K562 (cell line): ENCODE data around the gene TMEM106B. TPM values are rescaled to one million over a fixed set of nuclear protein-coding genes. Genes with fewer than 3 reads are reported as not detected.
A peak's percentile ranks its signal among the peaks of the same experiment; 100 is the strongest.
"Not testable (repeated sequence)": the region's sequence is repeated elsewhere in the genome, so short reads cannot be mapped to it uniquely, and the experiment has no call there.

ENCODE experiments used
- ATAC-seq: fragments of 200-7000 bp; cut with Tn5 transposase; 3 replicates; pipeline ENCODE4 v1.9.1; 2020; ENCODE audit warnings: moderate library complexity
- BruUV-seq: library from RNA; stranded (reverse); fragments of 400-500 nt; replicated peaks from 2 replicates; lab custom pipeline; 2021; lab: Mats Ljungman, UMichigan
- CTCF ChIA-PET: fragments of 300-600 bp; formaldehyde crosslinking; extraction: SDS; loops from one replicate; lab custom pipeline; 2021; ENCODE audit warnings: low intra/inter-chr PET ratio; lab: Yijun Ruan, JAX
- POLR2A ChIA-PET: fragments of 300-600, 350-650 bp; sonication (Branson Sonifier 250); formaldehyde crosslinking; extraction: SDS; loops from one replicate; lab custom pipeline; 2021; ENCODE audit warnings: antibody characterized with exemption, inconsistent platforms; lab: Yijun Ruan, JAX
- DNase-seq, 4 experiments: peaks; one replicate each; pipeline versions ENCODE4 v3.0.0 to v3.0.0-alpha.2; 2011 to 2018; ENCODE audit warnings: low spot score in 3 of 4, mixed read lengths in 3 of 4; ENCODE audit errors: extremely low read depth in 1 of 4
- FAIRE-seq: peaks from 2 replicates; lab custom pipeline; 2011; peaks lifted over from hg19 to GRCh38; lab: Jason Lieb, UNC
- H2AFZ ChIP-seq: 2 replicates; pipeline ENCODE4 v1.6.0; 2011; ENCODE audit warnings: low read depth, low read length, control low read depth, inconsistent platforms
- H3K27ac ChIP-seq: fragments of 200-600 bp; 3 replicates; pipeline ENCODE4 v1.8.0; 2011; ENCODE audit warnings: low read depth, mild to moderate bottlenecking, control low read depth, inconsistent platforms, low read length, moderate library complexity, mixed read lengths; ENCODE audit errors: extremely low read depth
- H3K27me3 ChIP-seq, 2 experiments: fragments of 300-600 bp in 1 of 2; 2 replicates in 1 of 2; 3 replicates in 1 of 2; pipeline versions ENCODE4 v1.6.0 to v1.8.0; 2011; ENCODE audit warnings: inconsistent platforms in 2 of 2, low read length in 2 of 2, mild to moderate bottlenecking in 1 of 2, mixed read lengths in 1 of 2, moderate library complexity in 1 of 2; ENCODE audit not compliant: control insufficient read depth in 2 of 2, insufficient read depth in 2 of 2
- H3K36me3 ChIP-seq: fragments of 300-600 bp; 3 replicates; pipeline ENCODE4 v1.8.0; 2011; ENCODE audit warnings: mild to moderate bottlenecking, low read length, inconsistent platforms; ENCODE audit not compliant: control insufficient read depth, insufficient read depth
- H3K4me1 ChIP-seq, 2 experiments: fragments of 200-600 bp in 1 of 2; replicated peaks in 1 of 2; 2 replicates in 1 of 2; 3 replicates in 1 of 2; pipeline versions ENCODE4 v1.5.1 to v1.8.0; 2011; ENCODE audit warnings: inconsistent platforms in 2 of 2, low read length in 2 of 2, mild to moderate bottlenecking in 1 of 2, mixed read lengths in 1 of 2, moderate library complexity in 1 of 2; ENCODE audit not compliant: control insufficient read depth in 2 of 2, insufficient read depth in 2 of 2
- H3K4me2 ChIP-seq: 2 replicates; pipeline ENCODE4 v1.6.1; 2011; ENCODE audit warnings: low read length, control low read depth, inconsistent platforms, mixed read lengths; ENCODE audit not compliant: insufficient read depth
- H3K4me3 ChIP-seq: fragments of 200-600 bp; sonication (generic), shearing (Covaris generic); 2 replicates; pipeline ENCODE4 v1.5.1; 2016; ENCODE audit warnings: control low read depth, inconsistent platforms
- H3K79me2 ChIP-seq: fragments of 200-600 bp; 3 replicates; pipeline ENCODE4 v1.8.0; 2011; ENCODE audit warnings: low read length, inconsistent platforms; ENCODE audit not compliant: control insufficient read depth, insufficient read depth
- H3K9ac ChIP-seq, 2 experiments: 2 replicates each; pipeline versions ENCODE4 v1.6.0 to v1.6.1; 2011; ENCODE audit warnings: low read depth in 2 of 2, low read length in 2 of 2, control low read depth in 1 of 2, inconsistent platforms in 1 of 2, mild to moderate bottlenecking in 1 of 2, mixed read lengths in 1 of 2; ENCODE audit not compliant: insufficient read depth in 1 of 2
- H3K9me1 ChIP-seq: one replicate; pipeline ENCODE4 v1.6.0; 2011; ENCODE audit warnings: inconsistent platforms, mild to moderate bottlenecking, low read length, moderate library complexity; ENCODE audit not compliant: control insufficient read depth, insufficient read depth
- H3K9me3 ChIP-seq: replicated peaks from 2 replicates; pipeline ENCODE4 v1.5.1; 2011; ENCODE audit warnings: low read depth, low read length, inconsistent platforms; ENCODE audit not compliant: control insufficient read depth, insufficient read depth
- H4K20me1 ChIP-seq: replicated peaks from 2 replicates; pipeline ENCODE4 v1.6.1; 2011; ENCODE audit warnings: low read length, inconsistent platforms, mixed read lengths; ENCODE audit not compliant: control insufficient read depth, insufficient read depth
- EHMT2 ChIP-seq: fragments of 450-650 bp; IDR thresholded peaks from 2 replicates; pipeline ENCODE4 v1.6.1; 2018; ENCODE audit warnings: antibody characterized with exemption
- MAFG ChIP-seq: fragments of 450-650 bp; conservative IDR thresholded peaks from 2 replicates; pipeline ENCODE4 v1.6.1; 2016; ENCODE audit warnings: missing genetic modification characterization, missing compliant biosample characterization
- MEIS2 ChIP-seq: fragments of 450-650 bp; IDR thresholded peaks from 2 replicates; pipeline ENCODE4 v1.6.1; 2014; ENCODE audit warnings: mild to moderate bottlenecking; ENCODE audit not compliant: partially characterized antibody
- RFX1 ChIP-seq: fragments of 450-650 bp; IDR thresholded peaks from 2 replicates; pipeline ENCODE4 v1.6.1; 2016; ENCODE audit warnings: mild to moderate bottlenecking, moderate library complexity
- THRB ChIP-seq: fragments of 450-650 bp; formaldehyde crosslinking; conservative IDR thresholded peaks from 2 replicates; pipeline ENCODE4 v1.4.0; 2022; ENCODE audit warnings: mild to moderate bottlenecking, missing genetic modification characterization
- ZNF316 ChIP-seq: fragments of 450-650 bp; IDR thresholded peaks from 2 replicates; pipeline ENCODE4 v1.6.1; 2016
- WGBS: fragments of 100-300 bp; shearing (Covaris generic); methylation state at CpG from one replicate; pipeline ENCODE4 v1.1.6; 2016; ENCODE audit warnings: low coverage, mixed read lengths; ENCODE audit not compliant: insufficient coverage; ENCODE audit errors: missing lambda C conversion rate; 5-methylcytosine and 5-hydroxymethylcytosine counted together
- in situ Hi-C: fragments of 300-500 bp; cut with MboI; formaldehyde crosslinking; loops from 4 replicates; pipeline ENCODE4 v1.15.0; 2018; ENCODE audit warnings: inconsistent platforms, mixed read lengths
- intact Hi-C: fragments of 100-400 bp; cut with micrococcal nuclease; formaldehyde crosslinking; loops from 2 replicates; pipeline ENCODE4 v1.14.2; 2022
- polyA plus RNA-seq, 8 experiments: library from polyadenylated mRNA; depleted of rRNA in 4 of 8; stranded (reverse) in 5 of 8; unstranded in 3 of 8; fragments of >200 nt; fragmentation: Nextera tagmentation in 2 of 8; fragmentation: Illumina TruSeq in 1 of 8; extraction: Ambion mirVana in 2 of 8; extraction: Trizol in 1 of 8; gene quantifications; 2 replicates each; pipeline versions ENCODE4 v1.2.1 to v1.2.3, GENCODE V29; 2011 to 2014; ENCODE audit warnings: inconsistent platforms in 1 of 8, missing spikeins in 1 of 8
- total RNA-seq, 7 experiments: library from RNA; depleted of rRNA in 6 of 7; stranded (reverse); fragments of >200 nt in 6 of 7; fragmentation: Illumina TruSeq in 2 of 7; extraction: Trizol in 2 of 7; gene quantifications; 2 replicates each; pipeline versions ENCODE4 v1.2.1 to v1.2.3, GENCODE V29; 2011 to 2021; ENCODE audit warnings: low replicate concordance in 1 of 7

The TMEM106B gene
- total and polyA plus RNA-seq, 9 of the 15 experiments (the other 6 are each of a cell fraction or from before 2014, with no cell fraction given) = 8.6 to 30.4 (median 18.7) TPM

- intact Hi-C loops = no loop called here
- Histone ChIP-seq H3K9me3 (no peaks in the 10 kb centered on the region), H3K9ac (no peak overlapping the region), H3K4me1 (no peaks in the 10 kb centered on the region), H3K27ac (no peak overlapping the region), H3K27me3 (no peaks in the 10 kb centered on the region), H4K20me1 (no peaks in the 10 kb centered on the region), H3K79me2 (no peaks in the 10 kb centered on the region), H3K36me3 (no peaks in the 10 kb centered on the region), H3K4me2 (no peak overlapping the region), H3K4me3 (no peak overlapping the region), H2AFZ (no peak overlapping the region), H3K9me1 (no peaks in the 10 kb centered on the region)
- FAIRE-seq (peak; percentile 49), ATAC-seq (no peak), DNase-seq (no peak)
- ChIA-PET POLR2A (no interaction called here), CTCF (no interaction called here)
- WGBS = 0% methylated on average over 5 of the region's 5 CpGs
- BruUV-seq = no TSS peak
- in situ Hi-C loops = no loop called here
- TF ChIP-seq THRB (no peak), RFX1 (peak; percentile 10; the same call in 1 of the 2 replicates), EHMT2 (no peak), MEIS2 (peak; percentile 19)
These were observed 48.5 kb upstream of the TMEM106B start for GRCh38 chr7:12162415-12163113.

GRCh38 chr7:12168065-12168464 is 43.0 kb upstream of the TMEM106B start:
- BruUV-seq, H3K27me3 ChIP-seq, FAIRE-seq, H3K9me1 ChIP-seq, H4K20me1 ChIP-seq, H3K4me1 ChIP-seq, DNase-seq, H3K9me3 ChIP-seq, H3K9ac ChIP-seq, intact Hi-C loops, H3K36me3 ChIP-seq, in situ Hi-C loops, POLR2A ChIA-PET, H3K4me3 ChIP-seq, CTCF ChIA-PET, H3K79me2 ChIP-seq, ATAC-seq, H2AFZ ChIP-seq, H3K4me2 ChIP-seq, H3K27ac ChIP-seq: not testable (repeated sequence)
- 0% methylated on average over 3 of the region's 3 CpGs for WGBS
- TF ChIP-seq ZNF316 (0 out of 2 replicates have a peak, but pooled peaks have one; percentile 37), MAFG (tag) (0 out of 2 replicates have a peak, but pooled peaks have one; percentile 17)

GRCh38 chr7:12169981-12170820 is 40.9 kb upstream of the TMEM106B start:
- H4K20me1 ChIP-seq, H3K27ac ChIP-seq, H3K79me2 ChIP-seq, ATAC-seq, H3K4me3 ChIP-seq, H3K36me3 ChIP-seq, H3K4me1 ChIP-seq, POLR2A ChIA-PET, H2AFZ ChIP-seq, H3K9me1 ChIP-seq, H3K9me3 ChIP-seq, intact Hi-C loops, H3K9ac ChIP-seq, CTCF ChIA-PET, H3K27me3 ChIP-seq, BruUV-seq, in situ Hi-C loops, DNase-seq, FAIRE-seq, H3K4me2 ChIP-seq: not testable (repeated sequence)
- 9% methylated on average over 6 of the region's 6 CpGs for WGBS
